Astrocyte (in vitro differentiated cells and primary cell): ENCODE results near the gene SPOCK1. TPM values are rescaled to one million over a fixed set of nuclear protein-coding genes. Genes with fewer than 3 reads are reported as not detected.
A peak's percentile ranks its signal among the peaks of the same experiment; 100 is the strongest.

Experiments used
- DNase-seq: peaks from one replicate; pipeline ENCODE4 v3.0.0-alpha.2; 2010; ENCODE audit warnings: low read depth
- FAIRE-seq: peaks from 2 replicates; lab custom pipeline; 2011; peaks lifted over from hg19 to GRCh38; lab: Jason Lieb, UNC
- H2AFZ ChIP-seq: 2 replicates; pipeline ENCODE4 v1.6.0; 2012; ENCODE audit warnings: low read depth, low read length, inconsistent platforms
- H3K27ac ChIP-seq: 2 replicates; pipeline ENCODE4 v1.5.1; 2011; ENCODE audit warnings: low read depth, low read length, inconsistent platforms
- H3K27me3 ChIP-seq: 2 replicates; pipeline ENCODE4 v1.6.0; 2011; ENCODE audit warnings: low read length, inconsistent platforms; ENCODE audit not compliant: insufficient read depth
- H3K36me3 ChIP-seq: 2 replicates; pipeline ENCODE4 v1.5.1; 2011; ENCODE audit warnings: low read length, inconsistent platforms; ENCODE audit not compliant: insufficient read depth
- H3K4me1 ChIP-seq: 2 replicates; pipeline ENCODE4 v1.5.1; 2011; ENCODE audit warnings: low read length, inconsistent platforms; ENCODE audit not compliant: insufficient read depth
- H3K4me2 ChIP-seq: 2 replicates; pipeline ENCODE4 v1.6.0; 2012; ENCODE audit warnings: low read length, inconsistent platforms
- H3K4me3 ChIP-seq: 2 replicates; pipeline ENCODE4 v1.5.1; 2011; ENCODE audit warnings: low read depth, mild to moderate bottlenecking, low read length, inconsistent platforms; ENCODE audit not compliant: insufficient read depth
- H3K79me2 ChIP-seq: 2 replicates; pipeline ENCODE4 v1.6.0; 2012; ENCODE audit warnings: mild to moderate bottlenecking, low read length, inconsistent platforms; ENCODE audit not compliant: insufficient read depth
- H3K9ac ChIP-seq: 2 replicates; pipeline ENCODE4 v1.6.0; 2012; ENCODE audit warnings: mild to moderate bottlenecking, low read length, inconsistent platforms
- H3K9me3 ChIP-seq: 2 replicates; pipeline ENCODE4 v1.5.1; 2012; ENCODE audit warnings: low read depth, mild to moderate bottlenecking, low read length, inconsistent platforms; ENCODE audit not compliant: insufficient read depth
- H4K20me1 ChIP-seq: 2 replicates; pipeline ENCODE4 v1.6.0; 2012; ENCODE audit warnings: low read length, inconsistent platforms; ENCODE audit not compliant: insufficient read depth
- H3K27ac Mint-ChIP-seq: one replicate; pipeline ENCODE4 v1.8.0; 2021; ENCODE audit warnings: mild to moderate bottlenecking, mixed read lengths; ENCODE audit not compliant: unreplicated experiment
- H3K27me3 Mint-ChIP-seq: one replicate; pipeline ENCODE4 v1.8.0; 2021; ENCODE audit warnings: low read depth, mixed read lengths; ENCODE audit not compliant: unreplicated experiment
- H3K36me3 Mint-ChIP-seq: one replicate; pipeline ENCODE4 v1.8.0; 2021; ENCODE audit warnings: low read depth, mixed read lengths; ENCODE audit not compliant: unreplicated experiment
- H3K4me1 Mint-ChIP-seq: one replicate; pipeline ENCODE4 v1.8.0; 2021; ENCODE audit warnings: low read depth, mixed read lengths; ENCODE audit not compliant: unreplicated experiment
- H3K4me3 Mint-ChIP-seq: one replicate; pipeline ENCODE4 v1.8.0; 2021; ENCODE audit warnings: mild to moderate bottlenecking, moderate library complexity, mixed read lengths; ENCODE audit not compliant: unreplicated experiment
- H3K9me3 Mint-ChIP-seq: one replicate; pipeline ENCODE4 v1.8.0; 2021; ENCODE audit warnings: mild to moderate bottlenecking, mixed read lengths; ENCODE audit not compliant: unreplicated experiment
- EZH2 ChIP-seq: IDR thresholded peaks from 2 replicates; pipeline ENCODE4 v1.6.1; 2012; ENCODE audit warnings: mild to moderate bottlenecking, low read length, inconsistent platforms; ENCODE audit not compliant: insufficient read depth
- total RNA-seq: library from RNA; stranded (reverse); gene quantifications from 2 replicates; pipeline ENCODE4 v1.2.1, GENCODE V29; 2021
- TF ChIP-seq, protein P1 (sequence below): IDR thresholded peaks from 2 replicates; pipeline ENCODE4 v1.5.1; 2011; ENCODE audit warnings: low read depth, mild to moderate bottlenecking, inconsistent platforms, low read length, moderate library complexity; ENCODE audit not compliant: insufficient read depth

SPOCK1 gene
- total RNA-seq, 1 donor from 2014 or later, result 53.5 TPM

- peaks cover 6% of the 10 kb centered on the region for H3K9me3 ChIP-seq
- H3K27me3 ChIP-seq, result no peaks in the 10 kb centered on the region
- no peak overlapping the region for H3K9ac ChIP-seq
- FAIRE-seq, result no peak
- H3K4me2 ChIP-seq, result no peak overlapping the region
- Mint-ChIP-seq H3K27me3 (no peaks in the 10 kb centered on the region), H3K36me3 (no peaks in the 10 kb centered on the region), H3K4me3 (no peak overlapping the region), H3K4me1 (no peaks in the 10 kb centered on the region), H3K9me3 (peaks cover 18% of the 10 kb centered on the region), H3K27ac (no peak overlapping the region)
- H2AFZ ChIP-seq, result no peak overlapping the region
- H3K4me3 ChIP-seq, result no peak overlapping the region
- H3K4me1 ChIP-seq, result no peaks in the 10 kb centered on the region
- no peak for DNase-seq
- peaks cover 51% of the 10 kb centered on the region for H3K79me2 ChIP-seq
- no peak for TF ChIP-seq EZH2
- TF ChIP-seq, protein P1, sequence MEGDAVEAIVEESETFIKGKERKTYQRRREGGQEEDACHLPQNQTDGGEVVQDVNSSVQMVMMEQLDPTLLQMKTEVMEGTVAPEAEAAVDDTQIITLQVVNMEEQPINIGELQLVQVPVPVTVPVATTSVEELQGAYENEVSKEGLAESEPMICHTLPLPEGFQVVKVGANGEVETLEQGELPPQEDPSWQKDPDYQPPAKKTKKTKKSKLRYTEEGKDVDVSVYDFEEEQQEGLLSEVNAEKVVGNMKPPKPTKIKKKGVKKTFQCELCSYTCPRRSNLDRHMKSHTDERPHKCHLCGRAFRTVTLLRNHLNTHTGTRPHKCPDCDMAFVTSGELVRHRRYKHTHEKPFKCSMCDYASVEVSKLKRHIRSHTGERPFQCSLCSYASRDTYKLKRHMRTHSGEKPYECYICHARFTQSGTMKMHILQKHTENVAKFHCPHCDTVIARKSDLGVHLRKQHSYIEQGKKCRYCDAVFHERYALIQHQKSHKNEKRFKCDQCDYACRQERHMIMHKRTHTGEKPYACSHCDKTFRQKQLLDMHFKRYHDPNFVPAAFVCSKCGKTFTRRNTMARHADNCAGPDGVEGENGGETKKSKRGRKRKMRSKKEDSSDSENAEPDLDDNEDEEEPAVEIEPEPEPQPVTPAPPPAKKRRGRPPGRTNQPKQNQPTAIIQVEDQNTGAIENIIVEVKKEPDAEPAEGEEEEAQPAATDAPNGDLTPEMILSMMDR, result no peak
- H3K27ac ChIP-seq, result no peak overlapping the region
- H3K36me3 ChIP-seq, result no peaks in the 10 kb centered on the region
- peaks cover 53% of the 10 kb centered on the region for H4K20me1 ChIP-seq
These were observed 117.6 kb downstream of the SPOCK1 start for GRCh38 chr5:137381555-137381954.

DNA sequence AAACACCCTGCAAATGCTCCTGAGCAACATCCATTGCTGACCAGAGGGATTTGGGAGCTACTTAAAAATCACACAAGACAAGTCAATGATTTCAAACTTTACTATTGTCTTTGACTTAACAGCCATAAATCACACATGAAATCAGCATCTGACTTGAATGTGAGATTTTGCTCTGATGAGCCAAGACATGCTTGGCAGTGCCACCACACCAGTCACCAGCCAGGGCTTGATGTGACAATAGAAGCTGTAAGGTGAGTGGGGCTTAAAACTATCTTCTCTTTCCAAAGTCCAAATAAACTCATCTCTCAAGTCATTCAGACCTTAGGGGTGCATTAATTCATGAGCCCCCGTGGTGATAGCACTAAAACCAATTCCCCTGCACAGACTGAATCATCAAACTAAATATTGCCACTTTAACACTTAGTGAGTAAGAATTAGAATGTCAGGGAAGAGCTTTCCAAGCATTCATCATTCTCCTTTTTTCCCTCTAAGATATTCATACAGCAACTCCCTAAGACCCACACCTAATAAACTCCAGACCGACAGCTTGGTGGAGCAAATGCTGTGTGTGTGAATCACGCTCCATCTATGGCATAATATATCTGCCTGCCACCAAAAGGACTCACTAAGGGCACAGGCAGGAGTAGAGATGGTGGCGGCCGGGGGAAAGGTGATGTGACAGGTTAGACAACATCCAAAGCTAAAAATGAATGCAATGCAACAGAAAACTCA lies 119.4 kb downstream of the SPOCK1 start:
- TF ChIP-seq, protein P1, result no peak
- TF ChIP-seq EZH2, result no peak
- peaks cover 41% of the 10 kb centered on the region for H3K79me2 ChIP-seq
- Mint-ChIP-seq H3K27me3 (no peaks in the 10 kb centered on the region), H3K27ac (no peak overlapping the region), H3K4me1 (no peaks in the 10 kb centered on the region), H3K4me3 (no peak overlapping the region), H3K9me3 (peaks cover 15% of the 10 kb centered on the region), H3K36me3 (peaks cover 2% of the 10 kb centered on the region)
- H3K9ac ChIP-seq, result no peak overlapping the region
- H4K20me1 ChIP-seq, result peaks cover 49% of the 10 kb centered on the region
- H3K27ac ChIP-seq, result no peak overlapping the region
- no peak overlapping the region for H3K4me2 ChIP-seq
- DNase-seq, result peak; percentile 37
- H3K4me1 ChIP-seq, result no peaks in the 10 kb centered on the region
- H3K9me3 ChIP-seq, result peaks cover 6% of the 10 kb centered on the region
- H3K27me3 ChIP-seq, result no peaks in the 10 kb centered on the region
- no peak for FAIRE-seq
- H2AFZ ChIP-seq, result no peak overlapping the region
- no peak overlapping the region for H3K4me3 ChIP-seq
- H3K36me3 ChIP-seq, result no peaks in the 10 kb centered on the region
